NK-92 (cell line): Measurements from ENCODE around the gene AP2A2.

ENCODE experiments used
- DNase-seq: peaks from one replicate; lab custom pipeline; 2025; ENCODE audit not compliant: unreplicated experiment; lab: John Stamatoyannopoulos, UW

The AP2A2 gene

GRCh38 chr11:924406-925157, 1.1 kb upstream of the AP2A2 start:
- DNase-seq: no peak

- no peak for DNase-seq
Measured at GRCh38 chr11:925158-925495, 543 bp upstream of the AP2A2 start.

GRCh38 chr11:926341-926916, 759 bp downstream of the AP2A2 start:
- no peak for DNase-seq

GRCh38 chr11:927871-928270, 2.2 kb downstream of the AP2A2 start:
- DNase-seq: no peak

GRCh38 chr11:928786-929185, 3.1 kb downstream of the AP2A2 start:
- no peak for DNase-seq

GRCh38 chr11:929405-929804, 3.7 kb downstream of the AP2A2 start:
- DNase-seq: no peak

- DNase-seq: no peak
Measured at GRCh38 chr11:931385-931784, 5.7 kb downstream of the AP2A2 start.

GRCh38 chr11:932435-932834, 6.8 kb downstream of the AP2A2 start:
- DNase-seq: no peak

GRCh38 chr11:933142-933851, 7.6 kb downstream of the AP2A2 start:
- DNase-seq: no peak

- no peak for DNase-seq
Measured at GRCh38 chr11:933936-934335, 8.3 kb downstream of the AP2A2 start.

GRCh38 chr11:934527-934926, 8.9 kb downstream of the AP2A2 start:
- DNase-seq: no peak

GRCh38 chr11:936199-936598, 10.5 kb downstream of the AP2A2 start:
- no peak for DNase-seq

GRCh38 chr11:937841-938261, 12.2 kb downstream of the AP2A2 start:
- DNase-seq: no peak

GRCh38 chr11:940496-941135, 14.9 kb downstream of the AP2A2 start:
- no peak for DNase-seq

- no peak for DNase-seq
Measured at GRCh38 chr11:942823-943222, 17.2 kb downstream of the AP2A2 start.

GRCh38 chr11:944711-945470, 19.2 kb downstream of the AP2A2 start:
- DNase-seq: no peak

- no peak for DNase-seq
Measured at GRCh38 chr11:945986-946385, 20.3 kb downstream of the AP2A2 start.

- DNase-seq: no peak
Measured at GRCh38 chr11:947744-948143, 22.1 kb downstream of the AP2A2 start.

- DNase-seq: no peak
Measured at GRCh38 chr11:951507-951906, 25.8 kb downstream of the AP2A2 start.

- DNase-seq: no peak
Measured at GRCh38 chr11:952406-953385, 27.0 kb downstream of the AP2A2 start.
